Endothelial cell of umbilical vein (primary cell): ENCODE measurements around the gene UBL3. TPM values are rescaled to one million over a fixed set of nuclear protein-coding genes. Genes with fewer than 3 reads are reported as not detected.

Experiments used
- BruUV-seq: library from RNA; stranded (reverse); fragments of 400-500 nt; replicated peaks from 2 replicates; lab custom pipeline; 2021; lab: Mats Ljungman, UMichigan
- CTCF ChIA-PET: fragments of 300-600, 350-600 bp; sonication (Branson Sonifier 250); formaldehyde crosslinking; loops from one replicate; lab custom pipeline; 2021; ENCODE audit warnings: antibody characterized with exemption, inconsistent platforms; lab: Charles Lee
- POLR2A ChIA-PET: fragments of 300-600, 350-600 bp; sonication (Branson Sonifier 250); formaldehyde crosslinking; loops from one replicate; lab custom pipeline; 2021; ENCODE audit warnings: antibody characterized with exemption, inconsistent platforms; lab: Charles Lee
- DNase-seq: peaks from one replicate; pipeline ENCODE4 v3.0.0-alpha.2; 2011; ENCODE audit warnings: low read depth, low spot score
- FAIRE-seq: peaks from 2 replicates; lab custom pipeline; 2011; peaks lifted over from hg19 to GRCh38; lab: Jason Lieb, UNC
- H2AFZ ChIP-seq: 2 replicates; pipeline ENCODE4 v1.6.0; 2012; ENCODE audit warnings: low read depth, low read length, control low read depth, inconsistent platforms
- H3K27ac ChIP-seq: 2 replicates; pipeline ENCODE4 v1.5.1; 2011; ENCODE audit warnings: low read depth, mild to moderate bottlenecking, control low read depth, low read length, moderate library complexity; ENCODE audit not compliant: insufficient read depth
- H3K27me3 ChIP-seq, 2 experiments: 2 replicates each; pipeline versions ENCODE4 v1.6.0 to v1.6.1; 2011; ENCODE audit warnings: low read length in 2 of 2, mixed read lengths in 1 of 2; ENCODE audit not compliant: control insufficient read depth in 2 of 2, insufficient read depth in 2 of 2
- H3K36me3 ChIP-seq, 2 experiments: 2 replicates in 1 of 2; 3 replicates in 1 of 2; pipeline ENCODE4 v1.5.1; 2011; ENCODE audit warnings: low read length in 2 of 2, mild to moderate bottlenecking in 1 of 2, moderate library complexity in 1 of 2; ENCODE audit not compliant: control insufficient read depth in 2 of 2, insufficient read depth in 2 of 2; ENCODE audit errors: extremely low read depth in 1 of 2
- H3K4me1 ChIP-seq: 3 replicates; pipeline ENCODE4 v1.5.1; 2011; ENCODE audit warnings: mild to moderate bottlenecking, low read length; ENCODE audit not compliant: control insufficient read depth, insufficient read depth; ENCODE audit errors: extremely low read depth
- H3K4me2 ChIP-seq: 2 replicates; pipeline ENCODE4 v1.6.1; 2011; ENCODE audit warnings: low read length, control low read depth, mixed read lengths; ENCODE audit not compliant: insufficient read depth
- H3K4me3 ChIP-seq, 3 experiments: fragments of 200-600 bp in 1 of 3; sonication (generic), shearing (Covaris generic) in 1 of 3; replicated peaks in 1 of 3; 2 replicates each; pipeline ENCODE4 v1.5.1; 2011 to 2016; ENCODE audit warnings: control low read depth in 3 of 3, low read length in 3 of 3, mild to moderate bottlenecking in 2 of 3, inconsistent platforms in 1 of 3, low read depth in 1 of 3, moderate library complexity in 1 of 3; ENCODE audit not compliant: insufficient read depth in 1 of 3
- H3K79me2 ChIP-seq: 2 replicates; pipeline ENCODE4 v1.6.0; 2012; ENCODE audit warnings: low read length, inconsistent platforms; ENCODE audit not compliant: control insufficient read depth, insufficient read depth
- H3K9ac ChIP-seq: replicated peaks from 2 replicates; pipeline ENCODE3; 2011; ENCODE audit warnings: low read length, control low read depth; ENCODE audit not compliant: insufficient read depth; ENCODE audit errors: extremely low read depth
- H3K9me1 ChIP-seq: replicated peaks from 3 replicates; pipeline ENCODE4 v1.6.0; 2011; ENCODE audit warnings: mild to moderate bottlenecking, low read length; ENCODE audit not compliant: control insufficient read depth, insufficient read depth; ENCODE audit errors: extremely low read depth
- H3K9me3 ChIP-seq: replicated peaks from 2 replicates; pipeline ENCODE4 v1.5.1; 2012; ENCODE audit warnings: low read length, inconsistent platforms; ENCODE audit not compliant: control insufficient read depth, insufficient read depth
- H4K20me1 ChIP-seq: replicated peaks from 2 replicates; pipeline ENCODE3; 2011; ENCODE audit warnings: mild to moderate bottlenecking, low read length; ENCODE audit not compliant: control insufficient read depth, insufficient read depth; ENCODE audit errors: extremely low read depth
- CTCF ChIP-seq, 2 donors: IDR thresholded peaks; 1 replicate in 1 of 2; 2 replicates in 1 of 2; pipeline ENCODE4 v1.5.1; 2011; ENCODE audit warnings: low read length in 2 of 2, mild to moderate bottlenecking in 2 of 2, moderate library complexity in 2 of 2, control low read depth in 1 of 2, inconsistent platforms in 1 of 2, low read depth in 1 of 2; ENCODE audit not compliant: insufficient read depth in 1 of 2; ENCODE audit errors: extremely low read depth in 1 of 2
- EZH2 ChIP-seq: IDR thresholded peaks from 2 replicates; pipeline ENCODE4 v1.6.1; 2012; ENCODE audit warnings: borderline replicate concordance, low read depth, mild to moderate bottlenecking, moderate library complexity, low read length, inconsistent platforms; ENCODE audit not compliant: severe bottlenecking
- FOS ChIP-seq: IDR thresholded peaks from 2 replicates; pipeline ENCODE4 v1.6.1; 2011; ENCODE audit warnings: mild to moderate bottlenecking, low read length, moderate library complexity, borderline replicate concordance; ENCODE audit not compliant: insufficient read depth
- GATA2 ChIP-seq: IDR thresholded peaks from 2 replicates; pipeline ENCODE4 v1.7.0; 2011; ENCODE audit warnings: low read depth, mild to moderate bottlenecking, moderate library complexity, mixed read lengths, low read length; ENCODE audit not compliant: insufficient read length, insufficient read depth
- JUN ChIP-seq: IDR thresholded peaks from 2 replicates; pipeline ENCODE4 v1.6.1; 2011; ENCODE audit warnings: borderline replicate concordance, low read depth; ENCODE audit not compliant: insufficient read length, insufficient read depth
- MAX ChIP-seq: IDR thresholded peaks from 2 replicates; pipeline ENCODE4 v1.6.1; 2011; ENCODE audit not compliant: insufficient read depth, insufficient read length
- MYC ChIP-seq: IDR thresholded peaks from one replicate; pipeline ENCODE4 v1.6.1; 2011; ENCODE audit warnings: mild to moderate bottlenecking, low read depth, low read length
- POLR2A ChIP-seq: IDR thresholded peaks from 2 replicates; pipeline ENCODE4 v1.6.1; 2012; ENCODE audit warnings: low read depth, mild to moderate bottlenecking, control low read depth, low read length
- POLR2AphosphoS5 ChIP-seq: IDR thresholded peaks from 2 replicates; pipeline ENCODE4 v1.6.1; 2012; ENCODE audit warnings: low read depth, mild to moderate bottlenecking, control low read depth, low read length, moderate library complexity; ENCODE audit not compliant: insufficient read depth
- dilution Hi-C: fragments of 300-500 bp; cut with MboI; formaldehyde crosslinking; loops from one replicate; pipeline ENCODE4 v1.15.0; 2019; ENCODE audit warnings: low sequenced_read_pairs; ENCODE audit not compliant: extremely low pct_ligation_motif_present
- intact Hi-C: fragments of 100-400 bp; cut with micrococcal nuclease; formaldehyde crosslinking; loops from one replicate; pipeline ENCODE4 v1.10.0; 2022
- polyA plus RNA-seq, 4 experiments: library from polyadenylated mRNA; depleted of rRNA in 3 of 4; stranded (reverse) in 3 of 4; unstranded in 1 of 4; fragments of >200 nt; gene quantifications; 2 replicates each; pipeline versions ENCODE4 v1.2.1 to v1.2.3, GENCODE V29; 2011 to 2012; ENCODE audit warnings: missing spikeins in 1 of 4
- total RNA-seq: library from RNA; stranded (reverse); gene quantifications from 2 replicates; pipeline ENCODE4 v1.2.3, GENCODE V29; 2021

Gene UBL3
- total and polyA plus RNA-seq, 2 donors (not counting 3 experiments of a cell fraction or from before 2014, with no cell fraction given) = 4.8 to 11.8 TPM

- no peak overlapping the region for H3K4me3 ChIP-seq
- H3K36me3 ChIP-seq = no peaks in the 10 kb centered on the region
- DNase-seq (peak; percentile 17), FAIRE-seq (no peak)
- H3K27ac ChIP-seq = no peak overlapping the region
- BruUV-seq = no TSS peak
- ChIA-PET CTCF (interaction anchor here (1.1 kb wide), 1 partner anchor 17 kb away, joined by 4 read pairs; no protein-coding TSS in a partner anchor), POLR2A (no interaction called here)
- no peak overlapping the region for H2AFZ ChIP-seq
- no peaks in the 10 kb centered on the region for H3K27me3 ChIP-seq
- H3K9ac ChIP-seq = no peak overlapping the region
- no peaks in the 10 kb centered on the region for H3K4me1 ChIP-seq
- intact Hi-C loops (no loop called here), dilution Hi-C loops (no loop called here)
- H4K20me1 ChIP-seq = no peaks in the 10 kb centered on the region
- TF ChIP-seq MYC = no peak
- no peak for TF ChIP-seq GATA2
- no peak for TF ChIP-seq EZH2
- no peak for TF ChIP-seq FOS
- TF ChIP-seq POLR2AphosphoS5 = no peak
- no peak for TF ChIP-seq MAX
- no peak for TF ChIP-seq POLR2A
- TF ChIP-seq CTCF (IDR thresholded peaks at IDR 0.05; ENCODE audit: extremely low read depth in 1 of 2, insufficient read depth in 1 of 2, low read depth in 1 of 2, low read length in 2 of 2) = no peak
- no peak for TF ChIP-seq JUN
- no peaks in the 10 kb centered on the region for H3K9me1 ChIP-seq
- no peak overlapping the region for H3K4me2 ChIP-seq
- H3K9me3 ChIP-seq = no peaks in the 10 kb centered on the region
- H3K79me2 ChIP-seq = no peaks in the 10 kb centered on the region
Measured at GRCh38 chr13:29754473-29754806, 96.0 kb downstream of the UBL3 start.
